Pancreas (tissue), 10 donors: Measurements from ENCODE around the gene MRGPRG. TPM values are rescaled to one million over a fixed set of nuclear protein-coding genes. Genes with fewer than 3 reads are reported as not detected.

Source experiments
- ATAC-seq, 4 donors: fragments of 200-7000 bp; cut with Tn5 transposase; one replicate each; pipeline versions ENCODE4 v1.8.0 to v1.9.1; 2020; ENCODE audit warnings: mild to moderate bottlenecking in 4 of 4, moderate library complexity in 4 of 4
- DNase-seq, 6 donors: peaks; one replicate each; pipeline ENCODE4 v3.0.0-alpha.2; 2020
- FAIRE-seq: peaks from 2 replicates; lab custom pipeline; 2012; peaks lifted over from hg19 to GRCh38; lab: Jason Lieb, UNC
- H3K27ac ChIP-seq, 4 donors: fragments of 200-600 bp; sonication (generic); 1 replicate in 3 of 4; 2 replicates in 1 of 4; pipeline versions ENCODE4 v1.5.0 to v1.8.0; 2020
- H3K27me3 ChIP-seq, 4 donors: fragments of 200-600 bp; one replicate each; pipeline ENCODE4 v1.8.0; 2021
- H3K36me3 ChIP-seq, 3 donors: fragments of 200-600 bp; sonication (generic) in 1 of 3; one replicate each; pipeline versions ENCODE4 v1.5.0 to v1.8.0; 2020 to 2021
- H3K4me1 ChIP-seq, 3 donors: fragments of 200-600 bp; one replicate each; pipeline ENCODE4 v1.8.0; 2021
- H3K4me3 ChIP-seq, 4 donors: fragments of 200-600 bp; sonication (generic) in 2 of 4; one replicate each; pipeline versions ENCODE4 v1.5.0 to v1.8.0; 2020 to 2021
- H3K9me3 ChIP-seq, 4 donors: fragments of 200-600 bp; one replicate each; pipeline ENCODE4 v1.8.0; 2021
- CTCF ChIP-seq, 4 donors: fragments of 200-600 bp; sonication (generic) in 3 of 4; IDR thresholded peaks; one replicate each; pipeline versions ENCODE4 v1.5.0 to v1.8.0; 2021; ENCODE audit warnings: antibody characterized with exemption in 4 of 4
- WGBS, 2 donors: extraction: QIAGEN DNeasy Blood & Tissue Kit; methylation state at CpG; one replicate each; pipeline ENCODE4 v1.1.7; 2013; 5-methylcytosine and 5-hydroxymethylcytosine counted together
- intact Hi-C, 3 donors: fragments of 100-400 bp; cut with DNase I; formaldehyde crosslinking; loops; one replicate each; pipeline versions ENCODE4 v1.11.1 to v1.14.2; 2022
- polyA plus RNA-seq, 2 donors: library from polyadenylated mRNA; stranded (reverse); fragments of 200-250 nt; gene quantifications; one replicate each; pipeline ENCODE4 v1.2.3, GENCODE V29; 2013
- total RNA-seq, 6 donors: library from RNA; stranded (reverse); fragmentation: NEBNext Ultra II Directional in 4 of 6; extraction: Animal tissue kit (Norgen Biotek cat#: 25700) in 4 of 6; gene quantifications; one replicate each; pipeline versions ENCODE4 v1.2.1 to v1.2.4, GENCODE V29; 2021 to 2023
- donor health status: healthy with polysubstance abuse.
- donor health status: DM: no; HTN: no; CAD: no; lungs with moderate emphysema.
- donor health status: DM: no; HTN: no; CAD: no.
- donor health status: control.
- donor health status: control.
- donor health status: Bipolar disorder and iron deficiency.
- donor health status: DM: yes; HTN: yes; CAD: no.
- donor health status: DM: no; HTN: no; CAD: no.
- donor health status: DM: no; HTN: no; CAD: no.
- donor health status: DM: yes; HTN: yes; CAD: no.

MRGPRG gene
- total and polyA plus RNA-seq, 8 donors = not detected

- no peaks in the 10 kb centered on the region for H3K4me1 ChIP-seq
- H3K36me3 ChIP-seq = no peaks in the 10 kb centered on the region
- H3K27ac ChIP-seq = no peak overlapping the region
- 11 to 13% methylated on average over 14 to 17 of the region's 17 CpGs for WGBS, 2 donors
- intact Hi-C loops = no loop called here
- FAIRE-seq (no peak), ATAC-seq (no peak), DNase-seq (peak in 3 of 6 donors; percentile 9 to 57 (median 45))
- no peak overlapping the region for H3K4me3 ChIP-seq
- no peak for TF ChIP-seq CTCF (IDR thresholded peaks at IDR 0.05)
- no peaks in the 10 kb centered on the region for H3K9me3 ChIP-seq
- no peaks in the 10 kb centered on the region for H3K27me3 ChIP-seq
These were observed 15.9 kb downstream of the MRGPRG start for GRCh38 chr11:3202759-3203158.

GRCh38 chr11:3202305-3202704 lies 16.3 kb downstream of the MRGPRG start:
- WGBS, 2 donors = 51 to 62% methylated on average over 7 of the region's 7 CpGs
- no peak overlapping the region for H3K27ac ChIP-seq
- no peak overlapping the region for H3K4me3 ChIP-seq
- no peaks in the 10 kb centered on the region for H3K36me3 ChIP-seq
- FAIRE-seq (no peak), ATAC-seq (no peak), DNase-seq (peak in 1 of 6 donors; percentile 10)
- H3K9me3 ChIP-seq = no peaks in the 10 kb centered on the region
- intact Hi-C loops = no loop called here
- no peaks in the 10 kb centered on the region for H3K27me3 ChIP-seq
- no peak for TF ChIP-seq CTCF (IDR thresholded peaks at IDR 0.05)
- no peaks in the 10 kb centered on the region for H3K4me1 ChIP-seq

GRCh38 chr11:3201677-3202181 lies 16.9 kb downstream of the MRGPRG start:
- H3K27ac ChIP-seq = no peak overlapping the region
- no peaks in the 10 kb centered on the region for H3K9me3 ChIP-seq
- no peak overlapping the region for H3K4me3 ChIP-seq
- H3K36me3 ChIP-seq = no peaks in the 10 kb centered on the region
- WGBS, 2 donors = 49 to 54% methylated on average over 17 of the region's 17 CpGs
- FAIRE-seq (no peak), DNase-seq (peak in 1 of 6 donors; percentile 49), ATAC-seq (no peak)
- H3K4me1 ChIP-seq = no peaks in the 10 kb centered on the region
- TF ChIP-seq CTCF (IDR thresholded peaks at IDR 0.05) = no peak
- no peaks in the 10 kb centered on the region for H3K27me3 ChIP-seq
- intact Hi-C loops = no loop called here

GRCh38 chr11:3201112-3201581 lies 17.5 kb downstream of the MRGPRG start:
- no peak for ATAC-seq
- Histone ChIP-seq H3K27me3 (no peaks in the 10 kb centered on the region), H3K4me3 (no peak overlapping the region), H3K4me1 (no peaks in the 10 kb centered on the region), H3K27ac (no peak overlapping the region), H3K36me3 (no peaks in the 10 kb centered on the region), H3K9me3 (no peaks in the 10 kb centered on the region)
- intact Hi-C loops = no loop called here
- FAIRE-seq = no peak
- WGBS, 2 donors = 66 to 68% methylated on average over 15 of the region's 15 CpGs
- no peak for TF ChIP-seq CTCF (IDR thresholded peaks at IDR 0.05)
- peak in 1 of 6 donors; percentile 5 for DNase-seq

- no peaks in the 10 kb centered on the region for H3K9me3 ChIP-seq
- H3K27ac ChIP-seq = no peak overlapping the region
- FAIRE-seq (no peak), DNase-seq (no peak), ATAC-seq (no peak)
- no peaks in the 10 kb centered on the region for H3K36me3 ChIP-seq
- no peaks in the 10 kb centered on the region for H3K4me1 ChIP-seq
- WGBS, 2 donors = 60 to 66% methylated on average over 10 to 12 of the region's 12 CpGs
- no peak for TF ChIP-seq CTCF (IDR thresholded peaks at IDR 0.05)
- intact Hi-C loops = no loop called here
- H3K27me3 ChIP-seq = no peaks in the 10 kb centered on the region
- H3K4me3 ChIP-seq = no peak overlapping the region
These were observed 18.1 kb downstream of the MRGPRG start for GRCh38 chr11:3200388-3201111.
